Fibroblast of lung (primary cell): ENCODE measurements around the gene LEUTX. TPM values are rescaled to one million over a fixed set of nuclear protein-coding genes. Genes with fewer than 3 reads are reported as not detected.

Experiments used
- DNase-seq, 2 donors: peaks; one replicate each; pipeline versions ENCODE4 v3.0.0 to v3.0.0-alpha.2; 2010; ENCODE audit warnings: low read depth in 2 of 2
- H2AFZ ChIP-seq: 2 replicates; pipeline ENCODE4 v1.5.1; 2012; ENCODE audit warnings: low read length, control low read depth, inconsistent platforms
- H3K27ac ChIP-seq: 2 replicates; pipeline ENCODE4 v1.5.1; 2011; ENCODE audit warnings: low read length, control low read depth; ENCODE audit not compliant: insufficient read depth
- H3K27me3 ChIP-seq: 2 replicates; pipeline ENCODE4 v1.5.1; 2011; ENCODE audit warnings: mild to moderate bottlenecking, low read length; ENCODE audit not compliant: control insufficient read depth, insufficient read depth
- H3K36me3 ChIP-seq: 2 replicates; pipeline ENCODE4 v1.5.1; 2011; ENCODE audit warnings: low read length; ENCODE audit not compliant: control insufficient read depth, insufficient read depth
- H3K4me1 ChIP-seq: 2 replicates; pipeline ENCODE4 v1.5.1; 2011; ENCODE audit warnings: low read length; ENCODE audit not compliant: control insufficient read depth, insufficient read depth; ENCODE audit errors: extremely low read depth
- H3K4me2 ChIP-seq: 2 replicates; pipeline ENCODE4 v1.5.1; 2011; ENCODE audit warnings: low read length, control low read depth; ENCODE audit not compliant: insufficient read depth; ENCODE audit errors: extremely low read depth
- H3K4me3 ChIP-seq, 4 experiments: fragments of 200-600 bp in 1 of 4; sonication (generic) in 1 of 4; replicated peaks in 1 of 4; 2 replicates each; pipeline ENCODE4 v1.5.1; 2011 to 2016; ENCODE audit warnings: low read length in 4 of 4, low read depth in 3 of 4, mild to moderate bottlenecking in 3 of 4, control low read depth in 2 of 4, inconsistent platforms in 1 of 4, mixed read lengths in 1 of 4; ENCODE audit not compliant: insufficient read depth in 1 of 4; ENCODE audit errors: control extremely low read depth in 1 of 4
- H3K79me2 ChIP-seq: 2 replicates; pipeline ENCODE4 v1.5.1; 2012; ENCODE audit warnings: mild to moderate bottlenecking, low read length, inconsistent platforms; ENCODE audit not compliant: control insufficient read depth, insufficient read depth
- H3K9ac ChIP-seq: 2 replicates; pipeline ENCODE4 v1.5.1; 2011; ENCODE audit warnings: mild to moderate bottlenecking, low read length, control low read depth; ENCODE audit not compliant: insufficient read depth
- H3K9me3 ChIP-seq: 2 replicates; pipeline ENCODE4 v1.5.1; 2012; ENCODE audit warnings: low read depth, low read length; ENCODE audit not compliant: control insufficient read depth, insufficient read depth
- H4K20me1 ChIP-seq: 2 replicates; pipeline ENCODE4 v1.5.1; 2011; ENCODE audit warnings: low read length; ENCODE audit not compliant: control insufficient read depth, insufficient read depth; ENCODE audit errors: extremely low read depth
- CTCF ChIP-seq, 2 donors: IDR thresholded peaks in 1 of 2; conservative IDR thresholded peaks in 1 of 2; 1 replicate in 1 of 2; 2 replicates in 1 of 2; pipeline ENCODE4 v1.5.1; 2011 to 2012; ENCODE audit warnings: low read length in 2 of 2, control low read depth in 1 of 2, inconsistent platforms in 1 of 2, low read depth in 1 of 2, mild to moderate bottlenecking in 1 of 2
- EZH2 ChIP-seq: IDR thresholded peaks from 2 replicates; pipeline ENCODE4 v1.5.1; 2012; ENCODE audit warnings: low read length, control low read depth, mild to moderate bottlenecking; ENCODE audit errors: missing control alignments
- polyA plus RNA-seq, 2 donors: library from polyadenylated mRNA; depleted of rRNA in 1 of 2; stranded (reverse) in 1 of 2; unstranded in 1 of 2; fragments of >200 nt; gene quantifications; 2 replicates each; pipeline ENCODE4 v1.2.1, GENCODE V29; 2011 to 2012; ENCODE audit warnings: missing spikeins in 1 of 2
- total RNA-seq: library from RNA; depleted of rRNA; stranded (reverse); fragments of >200 nt; gene quantifications from 2 replicates; pipeline ENCODE4 v1.2.1, GENCODE V29; 2014

Gene LEUTX
- total and polyA plus RNA-seq, 2 donors (not counting 1 experiment from before 2014, with no cell fraction given), result not detected

GRCh38 chr19:39749981-39750380 is 28.7 kb upstream of the LEUTX start:
- DNase-seq, result no peak
- no peak overlapping the region for H3K4me2 ChIP-seq
- no peak overlapping the region for H2AFZ ChIP-seq
- no peaks in the 10 kb centered on the region for H3K36me3 ChIP-seq
- no peak overlapping the region for H3K27ac ChIP-seq
- no peaks in the 10 kb centered on the region for H3K9me3 ChIP-seq
- H3K9ac ChIP-seq, result no peak overlapping the region
- H3K27me3 ChIP-seq, result no peaks in the 10 kb centered on the region
- no peaks in the 10 kb centered on the region for H3K79me2 ChIP-seq
- H4K20me1 ChIP-seq, result no peaks in the 10 kb centered on the region
- TF ChIP-seq CTCF (conservative IDR thresholded peaks at IDR 0.05 in 1 of 2, IDR thresholded peaks at IDR 0.05 in 1 of 2; ENCODE audit: low read depth in 1 of 2, low read length in 2 of 2) (no peak), EZH2 (no peak)
- no peaks in the 10 kb centered on the region for H3K4me1 ChIP-seq
- no peak overlapping the region for H3K4me3 ChIP-seq

- no peaks in the 10 kb centered on the region for H3K27me3 ChIP-seq
These were observed 26.3 kb upstream of the LEUTX start for GRCh38 chr19:39752390-39752789.

GRCh38 chr19:39752795-39753194 is 25.9 kb upstream of the LEUTX start:
- Histone ChIP-seq H3K79me2 (no peaks in the 10 kb centered on the region), H3K27me3 (no peaks in the 10 kb centered on the region), H2AFZ (no peak overlapping the region)

More at GRCh38 chr19:39752390-39752789, 26.3 kb upstream of the LEUTX start:
- no peak overlapping the region for H3K4me3 ChIP-seq
- no peaks in the 10 kb centered on the region for H3K9me3 ChIP-seq
- no peak for TF ChIP-seq CTCF (conservative IDR thresholded peaks at IDR 0.05 in 1 of 2, IDR thresholded peaks at IDR 0.05 in 1 of 2; ENCODE audit: low read depth in 1 of 2, low read length in 2 of 2)
- H2AFZ ChIP-seq, result no peak overlapping the region
- DNase-seq, result no peak
- H3K4me1 ChIP-seq, result no peaks in the 10 kb centered on the region
- no peaks in the 10 kb centered on the region for H3K36me3 ChIP-seq
- no peaks in the 10 kb centered on the region for H3K79me2 ChIP-seq
- H3K27ac ChIP-seq, result no peak overlapping the region
- H3K9ac ChIP-seq, result no peak overlapping the region
- H4K20me1 ChIP-seq, result no peaks in the 10 kb centered on the region
- no peak overlapping the region for H3K4me2 ChIP-seq

More at GRCh38 chr19:39752795-39753194, 25.9 kb upstream of the LEUTX start:
- Histone ChIP-seq H3K27ac (no peak overlapping the region), H3K4me2 (no peak overlapping the region), H3K4me1 (no peaks in the 10 kb centered on the region), H4K20me1 (no peaks in the 10 kb centered on the region), H3K36me3 (no peaks in the 10 kb centered on the region), H3K9me3 (no peaks in the 10 kb centered on the region), H3K4me3 (no peak overlapping the region), H3K9ac (no peak overlapping the region)
- DNase-seq, result no peak
- TF ChIP-seq EZH2 (no peak), CTCF (conservative IDR thresholded peaks at IDR 0.05 in 1 of 2, IDR thresholded peaks at IDR 0.05 in 1 of 2; ENCODE audit: low read depth in 1 of 2, low read length in 2 of 2) (no peak)
